ENCODE results near the gene EDN1.

EDN1 gene

DNA sequence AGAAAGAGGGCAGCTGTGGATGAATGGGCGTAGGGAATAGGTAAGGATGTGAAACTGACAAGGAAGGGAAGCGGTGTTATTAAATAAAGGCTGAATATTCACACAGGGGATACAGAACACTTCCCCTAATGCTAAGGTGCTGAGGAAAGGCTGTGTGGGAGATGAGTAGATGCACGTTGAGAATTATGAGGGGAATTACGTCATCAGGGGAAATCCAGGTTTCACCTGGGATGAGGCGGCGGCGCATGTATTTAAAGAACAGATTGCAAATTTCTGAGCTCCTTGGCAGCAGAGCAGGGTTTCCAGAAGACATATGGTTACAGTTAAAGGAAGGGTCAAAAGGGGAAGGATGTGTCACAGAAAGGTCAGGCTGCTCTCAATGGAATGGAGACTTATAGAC lies 28.7 kb upstream of the EDN1 start:
- no peak overlapping the region for H3K4me3 ChIP-seq (ENCODE audit: low read length)
- TF ChIP-seq, protein P1, sequence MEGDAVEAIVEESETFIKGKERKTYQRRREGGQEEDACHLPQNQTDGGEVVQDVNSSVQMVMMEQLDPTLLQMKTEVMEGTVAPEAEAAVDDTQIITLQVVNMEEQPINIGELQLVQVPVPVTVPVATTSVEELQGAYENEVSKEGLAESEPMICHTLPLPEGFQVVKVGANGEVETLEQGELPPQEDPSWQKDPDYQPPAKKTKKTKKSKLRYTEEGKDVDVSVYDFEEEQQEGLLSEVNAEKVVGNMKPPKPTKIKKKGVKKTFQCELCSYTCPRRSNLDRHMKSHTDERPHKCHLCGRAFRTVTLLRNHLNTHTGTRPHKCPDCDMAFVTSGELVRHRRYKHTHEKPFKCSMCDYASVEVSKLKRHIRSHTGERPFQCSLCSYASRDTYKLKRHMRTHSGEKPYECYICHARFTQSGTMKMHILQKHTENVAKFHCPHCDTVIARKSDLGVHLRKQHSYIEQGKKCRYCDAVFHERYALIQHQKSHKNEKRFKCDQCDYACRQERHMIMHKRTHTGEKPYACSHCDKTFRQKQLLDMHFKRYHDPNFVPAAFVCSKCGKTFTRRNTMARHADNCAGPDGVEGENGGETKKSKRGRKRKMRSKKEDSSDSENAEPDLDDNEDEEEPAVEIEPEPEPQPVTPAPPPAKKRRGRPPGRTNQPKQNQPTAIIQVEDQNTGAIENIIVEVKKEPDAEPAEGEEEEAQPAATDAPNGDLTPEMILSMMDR (conservative IDR thresholded peaks at IDR 0.05; ENCODE audit: low read depth, low read length) = no peak

GRCh38 chr6:12262236-12263061 lies 27.7 kb upstream of the EDN1 start:
- TF ChIP-seq, protein P1 (conservative IDR thresholded peaks at IDR 0.05; ENCODE audit: low read depth, low read length) = no peak
- no peak overlapping the region for H3K4me3 ChIP-seq (ENCODE audit: low read length)
- DNase-seq (ENCODE audit: low read depth) = no peak

More for the DNA sequence above, 28.7 kb upstream of the EDN1 start:
- DNase-seq (ENCODE audit: low read depth) = no peak

DNA sequence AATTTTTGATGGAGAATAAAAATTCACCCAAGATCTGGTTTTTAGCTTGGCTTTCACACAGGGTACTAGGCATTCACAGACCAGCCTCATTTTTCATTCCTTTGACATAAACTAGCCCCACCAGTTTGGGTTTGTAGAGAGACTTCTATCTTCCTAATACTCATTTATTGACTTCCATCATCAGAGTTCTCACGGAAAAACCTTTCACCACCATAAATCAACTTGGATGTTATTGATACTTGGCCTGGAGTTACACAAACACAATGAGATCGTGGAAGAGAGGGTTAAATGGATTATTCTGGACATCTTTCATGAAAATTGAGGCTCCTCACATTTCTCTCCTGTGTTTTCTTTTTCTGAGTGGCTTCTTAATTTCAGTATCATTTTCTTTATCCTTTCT lies 26.8 kb upstream of the EDN1 start:
- TF ChIP-seq, protein P1 (conservative IDR thresholded peaks at IDR 0.05; ENCODE audit: low read depth, low read length) = no peak
- DNase-seq (ENCODE audit: low read depth) = no peak
- H3K4me3 ChIP-seq (ENCODE audit: low read length) = no peak overlapping the region

GRCh38 chr6:12264671-12265070 lies 25.5 kb upstream of the EDN1 start:
- H3K4me3 ChIP-seq (ENCODE audit: low read length) = no peak overlapping the region
- no peak for DNase-seq (ENCODE audit: low read depth)
- TF ChIP-seq, protein P1 (conservative IDR thresholded peaks at IDR 0.05; ENCODE audit: low read depth, low read length) = no peak

DNA sequence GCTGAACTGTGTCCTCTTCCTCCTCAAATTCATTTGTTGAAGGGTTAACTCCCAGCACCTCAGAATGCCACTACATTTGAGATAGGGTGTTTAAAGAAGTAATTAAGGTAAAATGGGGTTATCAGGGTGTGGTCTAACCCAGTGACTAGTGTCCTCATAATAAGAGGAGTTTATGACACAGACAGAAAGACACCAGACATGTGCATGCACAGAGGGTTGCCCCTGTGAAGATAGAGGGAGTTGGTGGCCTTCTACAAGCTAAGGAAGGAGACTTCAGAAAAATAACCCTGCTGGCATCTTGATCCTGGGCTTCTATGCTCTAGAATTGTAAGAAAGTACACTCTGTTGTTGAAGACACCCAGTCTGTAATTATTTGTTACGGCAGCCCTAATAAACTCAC lies 24.9 kb upstream of the EDN1 start:
- H3K4me3 ChIP-seq (ENCODE audit: low read length) = no peak overlapping the region
- no peak for DNase-seq (ENCODE audit: low read depth)
- TF ChIP-seq, protein P1 (conservative IDR thresholded peaks at IDR 0.05; ENCODE audit: low read depth, low read length) = no peak

GRCh38 chr6:12265791-12266190 lies 24.4 kb upstream of the EDN1 start:
- DNase-seq (ENCODE audit: low read depth) = no peak
- H3K4me3 ChIP-seq (ENCODE audit: low read length) = no peak overlapping the region
- TF ChIP-seq, protein P1 (conservative IDR thresholded peaks at IDR 0.05; ENCODE audit: low read depth, low read length) = no peak

- no peak for DNase-seq (ENCODE audit: low read depth)
- H3K4me3 ChIP-seq (ENCODE audit: low read length) = no peak overlapping the region
- TF ChIP-seq, protein P1 (conservative IDR thresholded peaks at IDR 0.05; ENCODE audit: low read depth, low read length) = no peak
These were observed 23.6 kb upstream of the EDN1 start for GRCh38 chr6:12266571-12266970.
